Pancreas (tissue), 10 donors: ENCODE measurements around the gene EFNB2. TPM values are rescaled to one million over a fixed set of nuclear protein-coding genes. Genes with fewer than 3 reads are reported as not detected.
A peak's percentile ranks its signal among the peaks of the same experiment; 100 is the strongest.

Experiments used
- ATAC-seq, 4 donors: fragments of 200-7000 bp; cut with Tn5 transposase; one replicate each; pipeline versions ENCODE4 v1.8.0 to v1.9.1; 2020; ENCODE audit warnings: mild to moderate bottlenecking in 4 of 4, moderate library complexity in 4 of 4
- DNase-seq, 6 donors: peaks; one replicate each; pipeline ENCODE4 v3.0.0-alpha.2; 2020
- FAIRE-seq: peaks from 2 replicates; lab custom pipeline; 2012; peaks lifted over from hg19 to GRCh38; lab: Jason Lieb, UNC
- H3K27ac ChIP-seq, 4 donors: fragments of 200-600 bp; sonication (generic); 1 replicate in 3 of 4; 2 replicates in 1 of 4; pipeline versions ENCODE4 v1.5.0 to v1.8.0; 2020
- H3K27me3 ChIP-seq, 4 donors: fragments of 200-600 bp; one replicate each; pipeline ENCODE4 v1.8.0; 2021
- H3K36me3 ChIP-seq, 3 donors: fragments of 200-600 bp; sonication (generic) in 1 of 3; one replicate each; pipeline versions ENCODE4 v1.5.0 to v1.8.0; 2020 to 2021
- H3K4me1 ChIP-seq, 3 donors: fragments of 200-600 bp; one replicate each; pipeline ENCODE4 v1.8.0; 2021
- H3K4me3 ChIP-seq, 4 donors: fragments of 200-600 bp; sonication (generic) in 2 of 4; one replicate each; pipeline versions ENCODE4 v1.5.0 to v1.8.0; 2020 to 2021
- H3K9me3 ChIP-seq, 4 donors: fragments of 200-600 bp; one replicate each; pipeline ENCODE4 v1.8.0; 2021
- WGBS, 2 donors: extraction: QIAGEN DNeasy Blood & Tissue Kit; methylation state at CpG; one replicate each; pipeline ENCODE4 v1.1.7; 2013; 5-methylcytosine and 5-hydroxymethylcytosine counted together
- intact Hi-C, 3 donors: fragments of 100-400 bp; cut with DNase I; formaldehyde crosslinking; loops; one replicate each; pipeline versions ENCODE4 v1.11.1 to v1.14.2; 2022
- polyA plus RNA-seq, 2 donors: library from polyadenylated mRNA; stranded (reverse); fragments of 200-250 nt; gene quantifications; one replicate each; pipeline ENCODE4 v1.2.3, GENCODE V29; 2013
- total RNA-seq, 6 donors: library from RNA; stranded (reverse); fragmentation: NEBNext Ultra II Directional in 4 of 6; extraction: Animal tissue kit (Norgen Biotek cat#: 25700) in 4 of 6; gene quantifications; one replicate each; pipeline versions ENCODE4 v1.2.1 to v1.2.4, GENCODE V29; 2021 to 2023
- TF ChIP-seq, protein P1 (sequence below), 4 donors: fragments of 200-600 bp; sonication (generic) in 3 of 4; IDR thresholded peaks; one replicate each; pipeline versions ENCODE4 v1.5.0 to v1.8.0; 2021; ENCODE audit warnings: antibody characterized with exemption in 4 of 4
- donor health status: healthy with polysubstance abuse.
- donor health status: DM: no; HTN: no; CAD: no; lungs with moderate emphysema.
- donor health status: DM: no; HTN: no; CAD: no.
- donor health status: control.
- donor health status: control.
- donor health status: Bipolar disorder and iron deficiency.
- donor health status: DM: yes; HTN: yes; CAD: no.
- donor health status: DM: no; HTN: no; CAD: no.
- donor health status: DM: no; HTN: no; CAD: no.
- donor health status: DM: yes; HTN: yes; CAD: no.

The EFNB2 gene
- total and polyA plus RNA-seq, 8 donors: 2.4 to 8.0 (median 3.0) TPM

DNA sequence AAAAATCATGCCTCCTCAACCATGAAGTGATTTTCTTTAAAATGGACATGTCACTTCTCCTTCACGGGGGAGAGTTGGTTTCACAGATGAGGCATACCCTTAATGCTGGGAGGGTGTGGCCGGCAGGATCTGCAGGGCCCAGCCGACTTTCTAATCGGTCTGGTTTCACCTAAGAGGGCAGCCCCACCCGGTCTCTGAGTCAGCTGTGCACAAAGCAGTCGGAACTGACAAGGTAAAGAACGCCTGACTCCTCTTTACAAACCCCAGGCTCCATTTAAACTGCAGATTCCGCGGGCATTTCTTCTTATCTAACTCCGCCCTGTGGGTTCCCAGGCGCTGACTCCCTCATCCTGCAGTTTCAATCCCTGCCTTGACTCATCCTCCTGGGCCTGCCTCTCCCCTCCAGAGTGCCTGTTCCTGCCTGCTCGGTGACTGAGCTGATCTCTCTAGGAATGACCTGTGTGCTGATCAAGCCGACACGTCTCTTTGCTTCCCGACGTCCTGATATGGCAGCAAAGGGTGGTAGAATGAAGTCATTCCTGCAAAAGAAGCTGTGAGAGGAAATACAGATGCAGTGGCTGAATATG, 63.4 kb downstream of the EFNB2 start:
- no peak for FAIRE-seq
- no peak overlapping the region for H3K27ac ChIP-seq
- no peak overlapping the region for H3K4me3 ChIP-seq
- intact Hi-C loops: no loop called here
- ATAC-seq: peak in 3 of 4 donors; percentile 42 to 76 (median 52)
- no peaks in the 10 kb centered on the region for H3K36me3 ChIP-seq
- no peak for DNase-seq
- TF ChIP-seq, protein P1, sequence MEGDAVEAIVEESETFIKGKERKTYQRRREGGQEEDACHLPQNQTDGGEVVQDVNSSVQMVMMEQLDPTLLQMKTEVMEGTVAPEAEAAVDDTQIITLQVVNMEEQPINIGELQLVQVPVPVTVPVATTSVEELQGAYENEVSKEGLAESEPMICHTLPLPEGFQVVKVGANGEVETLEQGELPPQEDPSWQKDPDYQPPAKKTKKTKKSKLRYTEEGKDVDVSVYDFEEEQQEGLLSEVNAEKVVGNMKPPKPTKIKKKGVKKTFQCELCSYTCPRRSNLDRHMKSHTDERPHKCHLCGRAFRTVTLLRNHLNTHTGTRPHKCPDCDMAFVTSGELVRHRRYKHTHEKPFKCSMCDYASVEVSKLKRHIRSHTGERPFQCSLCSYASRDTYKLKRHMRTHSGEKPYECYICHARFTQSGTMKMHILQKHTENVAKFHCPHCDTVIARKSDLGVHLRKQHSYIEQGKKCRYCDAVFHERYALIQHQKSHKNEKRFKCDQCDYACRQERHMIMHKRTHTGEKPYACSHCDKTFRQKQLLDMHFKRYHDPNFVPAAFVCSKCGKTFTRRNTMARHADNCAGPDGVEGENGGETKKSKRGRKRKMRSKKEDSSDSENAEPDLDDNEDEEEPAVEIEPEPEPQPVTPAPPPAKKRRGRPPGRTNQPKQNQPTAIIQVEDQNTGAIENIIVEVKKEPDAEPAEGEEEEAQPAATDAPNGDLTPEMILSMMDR (IDR thresholded peaks at IDR 0.05): no peak
- peaks cover 0 to 4% (median 0%) of the 10 kb centered on the region in 4 donors for H3K27me3 ChIP-seq
- H3K4me1 ChIP-seq: peaks cover 0 to 11% (median 7%) of the 10 kb centered on the region in 3 donors
- H3K9me3 ChIP-seq: no peaks in the 10 kb centered on the region
- 38 to 39% methylated on average over 16 of the region's 16 CpGs for WGBS, 2 donors

DNA sequence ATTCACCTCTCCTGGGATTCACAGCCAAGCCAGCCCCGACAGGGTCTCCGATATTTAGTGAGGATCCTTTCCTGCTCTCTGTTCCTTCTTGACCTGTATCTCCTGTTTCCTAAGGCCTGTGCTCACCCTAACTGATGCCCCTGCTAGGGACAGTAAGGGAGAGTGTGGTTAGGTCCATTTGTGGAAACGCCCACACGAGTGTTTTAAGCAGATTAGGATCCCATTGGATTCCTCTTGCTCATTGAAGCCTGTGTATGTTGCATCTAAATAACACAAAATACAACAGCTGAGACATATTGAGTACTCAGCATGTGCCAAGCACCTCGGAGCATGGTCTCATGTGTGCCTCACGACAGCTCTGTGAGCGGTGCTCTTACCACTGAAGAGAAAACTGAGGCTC, 64.9 kb downstream of the EFNB2 start:
- DNase-seq (no peak), FAIRE-seq (no peak), ATAC-seq (no peak)
- TF ChIP-seq, protein P1 (IDR thresholded peaks at IDR 0.05): no peak
- Histone ChIP-seq H3K4me1 (peaks cover 0 to 3% (median 2%) of the 10 kb centered on the region in 3 donors), H3K36me3 (no peaks in the 10 kb centered on the region), H3K27ac (no peak overlapping the region), H3K9me3 (no peaks in the 10 kb centered on the region), H3K27me3 (peaks cover 0 to 4% (median 0%) of the 10 kb centered on the region in 4 donors), H3K4me3 (no peak overlapping the region)
- intact Hi-C loops: no loop called here
- WGBS, 2 donors: 70 to 78% methylated on average over 7 of the region's 7 CpGs

DNA sequence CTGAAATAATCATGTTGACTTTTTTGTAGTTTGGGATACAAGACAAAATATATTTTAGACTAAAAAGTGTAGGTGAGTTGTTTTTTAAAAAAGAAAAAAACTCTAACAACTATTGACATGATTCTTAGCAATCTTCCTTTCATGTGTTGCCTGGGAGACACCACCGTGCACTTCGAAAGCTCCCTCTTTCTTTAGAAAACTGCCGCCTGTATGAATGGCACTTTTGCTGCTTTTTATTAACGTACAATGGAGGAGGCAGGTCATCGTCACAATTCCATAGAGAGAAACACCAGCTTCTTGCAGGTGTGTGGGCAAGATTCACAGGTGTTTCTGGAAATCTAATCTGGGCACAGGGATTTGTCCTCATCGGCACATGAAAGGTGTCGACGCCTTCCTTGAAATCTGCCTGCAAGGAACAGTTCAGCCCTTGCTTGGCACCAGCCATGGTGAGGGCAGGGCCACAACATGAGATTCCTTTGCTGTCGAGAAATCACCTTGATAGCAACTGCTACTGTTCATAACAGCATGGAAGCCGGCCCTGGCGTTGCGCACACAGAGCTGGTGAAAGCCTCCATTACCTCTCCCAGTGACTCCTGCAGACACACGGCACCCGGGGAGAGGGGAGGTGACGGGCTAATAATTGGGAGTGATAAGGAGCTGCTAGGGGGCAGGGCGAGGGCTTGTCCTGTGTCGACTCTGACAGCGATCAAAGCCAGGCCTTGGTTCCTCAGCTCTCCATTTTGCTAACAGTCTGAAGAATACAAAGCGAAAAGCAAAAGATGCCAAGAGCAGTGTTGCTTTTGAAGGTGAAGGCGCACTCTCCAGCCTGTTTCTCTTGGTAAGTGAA, 66.5 kb downstream of the EFNB2 start:
- FAIRE-seq: no peak
- 71 to 73% methylated on average over 20 of the region's 20 CpGs for WGBS, 2 donors
- Histone ChIP-seq H3K4me3 (no peak overlapping the region), H3K9me3 (no peaks in the 10 kb centered on the region), H3K4me1 (no peaks in the 10 kb centered on the region), H3K27me3 (peaks cover 0 to 4% (median 0%) of the 10 kb centered on the region in 4 donors), H3K36me3 (no peaks in the 10 kb centered on the region), H3K27ac (no peak overlapping the region)
- TF ChIP-seq, protein P1 (IDR thresholded peaks at IDR 0.05): no peak
- no peak for DNase-seq
- no peak for ATAC-seq
- intact Hi-C loops: no loop called here

DNA sequence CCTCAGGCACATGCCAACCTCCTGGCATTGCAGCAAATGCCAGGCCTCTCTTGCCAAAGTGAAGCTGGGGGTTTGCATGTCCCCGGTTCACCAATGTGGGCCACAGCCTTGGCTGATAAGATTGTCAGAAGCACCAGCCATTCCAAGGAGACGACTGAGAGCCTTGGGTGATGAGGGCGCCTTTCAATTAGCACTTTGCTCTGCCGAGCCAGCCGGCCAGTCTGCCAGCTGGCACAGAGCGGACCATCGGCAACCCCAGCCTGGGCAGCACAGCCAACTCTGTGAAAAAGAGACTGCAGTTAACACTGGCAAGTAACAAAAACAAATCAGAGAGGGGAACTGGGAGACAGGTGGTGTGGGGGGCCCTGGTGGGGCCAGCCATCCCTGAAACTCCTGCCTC, 67.3 kb downstream of the EFNB2 start:
- intact Hi-C loops: no loop called here
- Histone ChIP-seq H3K4me1 (no peaks in the 10 kb centered on the region), H3K36me3 (no peaks in the 10 kb centered on the region), H3K9me3 (no peaks in the 10 kb centered on the region), H3K27me3 (peaks cover 0 to 4% (median 0%) of the 10 kb centered on the region in 4 donors), H3K27ac (no peak overlapping the region), H3K4me3 (no peak overlapping the region)
- WGBS, 2 donors: 43 to 48% methylated on average over 7 of the region's 7 CpGs
- TF ChIP-seq, protein P1 (IDR thresholded peaks at IDR 0.05): no peak
- ATAC-seq: peak in 3 of 4 donors; percentile 43 to 63 (median 61)
- peak in 1 of 6 donors; percentile 36 for DNase-seq
- no peak for FAIRE-seq
